ENCODE data around the gene RPL29.
A peak's percentile ranks its signal among the peaks of the same experiment; 100 is the strongest.
"Not testable (repeated sequence)": the region's sequence is repeated elsewhere in the genome, so short reads cannot be mapped to it uniquely, and the experiment has no call there.

Gene RPL29

GRCh38 chr3:51995346-51996163 lies at the start of gene RPL29:
Gene RPL29, minus strand, starts transcription at chr3:51995895. Its CDS starts 434 bp downstream, at chr3:51995461.
- DNase-seq: peak in 1 of 2 experiments; percentile 68

DNA sequence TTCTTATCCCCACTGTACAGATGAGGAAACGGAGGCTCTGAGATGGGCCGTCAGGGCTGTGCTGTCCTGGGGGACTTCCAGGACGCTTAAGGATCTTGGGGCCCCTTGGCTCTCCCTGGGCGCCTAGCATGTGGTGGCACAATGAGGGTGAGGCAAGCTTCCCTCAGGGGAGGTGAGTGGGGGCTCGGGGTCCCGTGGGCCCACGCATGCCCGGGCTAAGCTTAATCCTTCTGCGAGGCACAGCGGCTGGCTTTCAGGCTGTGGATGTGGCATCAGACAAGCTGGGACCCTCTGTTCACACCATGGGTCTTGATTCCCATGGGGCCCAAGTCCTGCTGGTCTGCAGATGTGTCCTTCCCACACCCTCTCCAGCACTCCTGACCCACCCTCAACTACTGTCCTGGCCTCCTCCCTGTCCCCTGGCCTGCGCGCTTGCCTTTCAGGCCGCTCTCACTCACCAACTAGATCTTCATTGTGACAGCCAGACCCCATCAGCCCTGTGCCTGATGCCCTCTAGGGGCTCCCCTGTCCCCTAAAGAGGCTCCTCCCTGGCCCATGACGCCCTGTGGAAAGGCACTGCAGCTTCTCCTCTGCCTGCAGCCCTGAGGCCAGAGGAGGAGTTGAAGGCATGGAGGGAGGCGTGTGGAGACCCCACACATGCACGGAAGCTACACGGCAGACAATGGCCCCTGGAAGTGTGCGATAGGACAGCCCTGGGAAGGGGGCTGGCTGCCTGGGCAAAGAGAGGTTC lies 49.3 kb upstream of the RPL29 start:
- DNase-seq: no peak

DNA sequence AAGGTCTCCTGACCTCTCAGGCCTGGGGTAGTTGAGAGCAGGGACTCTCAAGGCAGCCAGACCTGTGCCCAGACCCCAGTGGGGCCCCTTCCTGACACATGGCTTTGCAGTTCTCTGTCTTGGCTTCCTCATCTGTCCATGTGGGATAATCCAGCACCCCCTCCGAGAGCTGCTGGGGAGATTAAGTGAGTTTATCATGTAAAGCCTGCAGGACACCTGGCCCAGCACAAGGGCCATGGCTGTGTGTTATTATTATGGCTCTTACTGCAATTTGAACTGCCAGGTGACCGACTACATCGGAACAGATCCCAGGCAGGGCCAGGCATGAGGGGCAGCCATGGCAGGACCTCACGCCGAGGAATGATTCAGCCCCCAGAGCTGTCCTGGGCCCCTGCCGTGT lies 48.1 kb upstream of the RPL29 start:
- DNase-seq: no peak

GRCh38 chr3:52043039-52043438 lies 47.3 kb upstream of the RPL29 start:
- not testable (repeated sequence) for DNase-seq

GRCh38 chr3:52041118-52041731 lies 45.5 kb upstream of the RPL29 start:
- no peak for DNase-seq

- no peak for DNase-seq
Observed at GRCh38 chr3:52040600-52040999, 44.9 kb upstream of the RPL29 start.

DNA sequence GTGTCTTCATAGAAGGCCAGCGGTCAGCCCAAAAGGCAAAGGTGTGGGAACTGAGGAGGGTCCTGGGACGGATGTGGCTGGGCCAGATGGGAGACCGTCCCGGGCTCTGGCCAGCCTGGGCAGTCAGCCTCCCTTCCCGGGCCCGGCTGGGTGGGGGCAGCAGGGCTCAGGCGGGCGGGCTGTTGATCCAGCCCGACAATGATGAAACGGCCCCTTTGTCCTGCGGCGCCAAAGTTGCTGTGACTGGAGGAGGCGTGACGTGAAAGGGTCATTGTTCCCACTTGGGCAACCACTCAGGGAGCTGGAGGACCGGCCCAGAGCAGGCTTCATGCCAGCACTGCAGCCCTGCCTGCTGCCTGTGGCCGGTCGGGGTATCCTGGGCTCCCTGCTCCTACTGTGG lies 44.2 kb upstream of the RPL29 start:
- DNase-seq: no peak

- DNase-seq: no peak
Observed at GRCh38 chr3:52039426-52039825, 43.7 kb upstream of the RPL29 start.

DNA sequence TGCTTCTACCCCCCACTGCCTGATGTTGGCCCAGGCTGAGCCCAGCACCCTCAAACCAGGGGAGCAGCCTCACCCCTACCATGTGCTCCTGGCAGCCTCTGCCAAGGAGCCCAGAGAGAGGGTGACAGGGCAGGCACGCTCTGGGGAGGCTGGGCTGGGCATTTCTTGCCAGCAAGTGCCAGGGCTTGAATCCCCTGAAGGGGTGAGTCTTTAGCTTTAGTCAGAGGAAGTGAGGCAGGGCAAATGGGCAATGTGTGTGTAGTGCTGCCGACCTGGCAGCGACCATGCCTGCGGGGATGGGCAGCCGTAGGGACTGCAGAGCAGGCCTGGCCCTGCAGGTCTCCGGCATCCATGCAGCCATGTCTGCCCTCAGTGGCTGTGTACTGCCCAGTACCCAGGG lies 42.5 kb upstream of the RPL29 start:
- no peak for DNase-seq

DNA sequence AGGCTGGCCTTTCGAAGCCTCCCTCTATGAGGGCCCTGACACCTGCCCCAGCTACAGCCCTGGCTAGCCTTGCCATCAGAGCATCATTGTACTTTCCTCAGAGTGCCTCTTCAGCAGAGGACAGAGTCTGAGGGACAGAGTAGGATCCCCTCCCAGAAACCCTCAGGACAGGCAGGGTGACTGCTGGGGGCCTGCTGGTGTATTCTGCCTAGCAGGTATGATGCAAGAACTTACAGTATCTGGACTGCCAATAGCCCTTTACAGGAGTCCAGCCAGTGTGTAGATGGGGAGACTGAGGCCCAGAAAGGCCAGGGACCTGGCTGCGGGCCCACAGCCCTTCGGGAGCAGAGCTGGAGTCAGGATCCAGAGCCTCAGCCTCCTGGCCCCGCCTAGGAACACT lies 41.6 kb upstream of the RPL29 start:
- DNase-seq: no peak

DNA sequence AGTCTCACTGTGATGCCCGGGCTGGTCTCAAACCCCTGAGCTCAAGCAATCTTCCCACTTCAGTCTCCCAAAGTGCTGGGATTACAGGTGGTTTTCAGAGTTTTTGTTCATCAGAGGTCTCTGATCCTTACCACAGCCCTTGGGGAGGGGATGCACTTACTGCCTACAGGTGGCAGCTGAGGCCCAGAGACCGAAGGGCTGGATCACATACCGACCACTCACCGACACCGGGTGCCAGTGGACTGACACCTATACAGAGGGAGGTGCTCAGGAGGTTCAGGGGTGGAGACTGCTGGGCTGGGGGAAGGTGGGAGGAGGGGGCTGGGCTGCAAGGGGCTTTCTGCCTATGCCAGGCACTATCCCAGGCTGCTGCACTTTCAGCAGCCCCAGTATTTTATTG lies 41.1 kb upstream of the RPL29 start:
- no peak for DNase-seq

- peak in 1 of 2 experiments; percentile 56 for DNase-seq
Observed at GRCh38 chr3:52036222-52036694, 40.6 kb upstream of the RPL29 start.

DNA sequence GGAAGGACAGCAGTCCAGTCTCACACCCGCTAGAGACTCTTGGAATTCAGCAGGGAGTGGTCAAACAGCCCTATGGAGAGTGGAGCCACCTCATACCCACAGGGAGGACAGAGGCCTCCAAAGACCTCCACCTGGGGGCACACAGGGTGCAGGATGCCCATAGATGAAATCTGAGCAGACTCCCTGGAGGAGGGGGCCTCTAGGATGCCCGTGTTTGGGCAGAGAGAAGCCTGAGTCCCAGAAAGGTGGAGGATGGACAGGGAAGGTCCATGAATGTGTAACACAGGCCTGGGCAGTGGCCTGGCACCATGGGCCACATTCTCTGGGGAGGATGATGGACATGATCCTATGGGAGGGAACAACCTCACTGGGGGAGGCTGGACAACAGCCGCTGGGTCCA lies 39.0 kb upstream of the RPL29 start:
- no peak for DNase-seq

DNA sequence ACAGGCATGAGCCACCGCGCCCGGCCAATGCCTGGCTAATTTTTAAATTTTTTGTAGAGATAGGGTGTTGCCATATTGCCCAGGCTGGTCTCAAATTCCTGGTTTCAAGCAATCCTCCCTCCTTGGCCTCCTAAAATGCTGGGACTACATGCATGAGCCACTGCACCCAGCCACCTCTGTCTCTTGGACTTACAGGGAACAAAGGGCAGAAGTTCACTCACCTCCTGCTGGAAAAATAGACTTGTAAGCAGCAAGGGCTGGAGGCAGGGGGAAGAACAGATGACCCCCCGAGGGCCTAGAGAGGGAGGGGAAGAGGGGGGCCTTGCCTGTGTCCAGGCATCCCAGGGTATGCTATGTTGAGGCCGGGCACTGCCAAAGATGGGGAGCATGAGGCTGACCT lies 38.5 kb upstream of the RPL29 start:
- no peak for DNase-seq

GRCh38 chr3:52033748-52034147 lies 38.1 kb upstream of the RPL29 start:
- not testable (repeated sequence) for DNase-seq

- no peak for DNase-seq
Observed at GRCh38 chr3:52032702-52033408, 37.2 kb upstream of the RPL29 start.

GRCh38 chr3:52031896-52032295 lies 36.2 kb upstream of the RPL29 start:
- DNase-seq: no peak

DNA sequence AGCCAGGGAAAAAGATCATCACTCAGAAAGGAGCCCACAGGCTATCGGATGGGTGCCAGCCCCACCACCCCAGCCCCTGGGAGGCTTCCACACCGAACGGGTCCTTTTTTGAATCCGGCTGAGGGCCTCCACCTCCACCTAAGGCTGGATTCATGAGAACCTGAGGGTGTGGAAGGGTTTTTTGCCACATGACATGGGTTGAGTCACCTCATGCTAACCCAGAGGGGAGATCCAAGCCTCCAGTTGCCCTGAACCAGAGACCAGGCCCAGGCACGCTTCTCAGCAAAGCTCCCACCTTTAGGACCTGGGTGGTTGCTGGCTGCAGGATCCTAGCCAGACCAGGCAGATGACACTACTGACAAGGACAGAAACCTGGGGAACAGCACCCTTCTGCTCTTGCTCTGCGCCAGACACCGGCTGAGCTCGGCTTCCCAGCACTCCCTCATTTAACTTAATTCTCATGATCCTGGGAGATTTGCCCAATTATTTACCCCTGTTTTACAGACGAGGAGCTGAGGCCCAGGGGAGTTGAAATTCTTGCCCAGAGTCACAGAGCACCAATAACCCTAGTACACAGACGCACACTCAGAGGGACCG lies 35.1 kb upstream of the RPL29 start:
- no peak for DNase-seq

DNA sequence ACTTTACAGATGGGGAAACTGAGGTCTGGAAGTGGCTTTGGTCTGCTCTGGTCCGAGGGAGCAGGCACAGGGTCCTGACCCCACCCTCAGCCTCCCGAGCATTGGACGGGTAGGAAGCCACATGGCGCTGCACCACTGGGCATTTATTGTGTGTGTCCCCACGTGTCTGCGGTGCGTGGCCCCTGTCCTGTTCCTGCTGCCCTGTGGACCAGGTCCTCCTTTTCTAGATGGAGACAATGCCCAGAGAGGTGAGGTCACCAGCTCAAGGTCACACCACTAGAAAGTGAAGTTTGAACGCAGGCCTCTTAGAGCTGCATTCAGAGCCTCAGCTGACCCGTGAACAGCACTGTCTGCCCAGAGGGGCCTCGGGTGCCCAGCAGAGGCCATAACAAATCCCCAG lies 33.8 kb upstream of the RPL29 start:
- DNase-seq: no peak

- DNase-seq: no peak
Observed at GRCh38 chr3:52029053-52029452, 33.4 kb upstream of the RPL29 start.

GRCh38 chr3:52028572-52028971 lies 32.9 kb upstream of the RPL29 start:
- DNase-seq: peak; percentile 21 to 64

- DNase-seq: peak in 1 of 2 experiments; percentile 31
Observed at GRCh38 chr3:52026041-52026440, 30.3 kb upstream of the RPL29 start.

DNA sequence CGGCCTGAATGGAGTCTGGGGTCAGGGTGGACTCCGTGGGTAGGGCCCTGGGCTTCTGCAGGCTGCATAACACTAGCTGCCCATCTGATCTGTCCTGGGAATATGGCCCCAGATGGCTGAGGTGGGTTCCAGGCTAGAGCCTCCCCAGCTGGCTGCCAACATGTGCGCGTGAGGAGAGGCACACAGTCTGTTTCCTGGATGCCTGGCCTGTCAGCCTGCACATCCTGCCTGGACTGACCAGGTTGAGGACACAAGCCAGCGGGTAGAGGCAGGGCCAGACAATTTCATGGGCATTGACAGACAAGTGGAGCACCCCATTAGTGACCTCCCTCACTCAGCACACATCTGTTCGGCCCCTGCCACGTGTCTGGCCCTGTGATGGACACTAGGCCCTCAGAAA lies 29.8 kb upstream of the RPL29 start:
- DNase-seq: no peak
